ENCODE data around the gene POLR2L.

DNA sequence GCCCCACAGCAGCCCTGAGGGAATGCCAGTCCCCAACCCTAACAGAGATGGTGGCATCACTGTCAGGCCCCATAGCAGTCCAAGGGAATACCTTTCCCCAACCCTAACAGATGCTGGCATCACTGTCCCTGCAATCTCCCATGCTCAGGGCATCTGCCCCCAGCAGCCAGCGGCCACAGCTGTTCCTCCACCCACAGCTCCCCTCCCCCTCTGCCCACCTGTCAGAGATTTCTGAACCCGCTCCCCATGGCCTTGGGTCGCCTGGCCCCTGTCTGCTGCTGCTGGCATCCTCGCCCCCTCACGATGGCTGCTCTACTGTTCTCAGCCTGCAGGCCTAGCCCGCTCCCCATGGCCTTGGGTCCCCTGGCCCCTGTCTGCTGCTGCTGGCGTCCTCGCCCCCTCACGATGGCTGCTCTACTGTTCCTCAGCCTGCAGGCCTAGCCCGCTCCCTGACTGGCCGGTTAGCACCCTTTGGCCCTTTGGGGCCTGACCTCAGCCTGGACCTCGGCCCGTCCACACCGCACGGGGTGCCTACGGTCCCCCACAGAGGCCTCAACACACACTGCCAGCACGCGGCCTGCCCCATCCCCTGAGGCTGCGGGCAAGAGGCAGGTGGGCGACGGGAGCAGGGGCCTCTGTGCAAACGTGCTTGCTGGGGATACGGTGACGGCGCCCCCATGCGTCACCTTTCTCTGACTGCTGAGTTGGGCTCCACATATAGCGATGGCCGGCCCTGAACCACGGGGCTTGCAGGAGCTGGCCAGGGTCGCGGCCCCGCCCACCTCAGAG lies 47.6 kb upstream of the POLR2L start:
- TF ChIP-seq EZH2 (IDR thresholded peaks at IDR 0.05; ENCODE audit: insufficient read depth, poor library complexity, severe bottlenecking) = no peak
- no peak for TF ChIP-seq EZH2phosphoT487 (IDR thresholded peaks at IDR 0.05; ENCODE audit: insufficient read depth, low read depth)

All from GM23248 (cell line).